Osteocyte (in vitro differentiated cells): ENCODE data around the gene TGFB3. TPM values are rescaled to one million over a fixed set of nuclear protein-coding genes. Genes with fewer than 3 reads are reported as not detected.

Experiments
- DNase-seq: peaks from one replicate; pipeline ENCODE4 v3.0.0; 2021; ENCODE audit warnings: mixed read lengths; ENCODE audit not compliant: unreplicated experiment; ENCODE audit errors: extremely low spot score
- H3K27ac Mint-ChIP-seq: one replicate; pipeline ENCODE4 v1.8.0; 2021; ENCODE audit warnings: mild to moderate bottlenecking, mixed read lengths; ENCODE audit not compliant: unreplicated experiment
- H3K27me3 Mint-ChIP-seq: one replicate; pipeline ENCODE4 v1.8.0; 2021; ENCODE audit warnings: mixed read lengths; ENCODE audit not compliant: unreplicated experiment
- H3K36me3 Mint-ChIP-seq: one replicate; pipeline ENCODE4 v1.8.0; 2021; ENCODE audit warnings: mixed read lengths; ENCODE audit not compliant: unreplicated experiment
- H3K4me1 Mint-ChIP-seq: one replicate; pipeline ENCODE4 v1.8.0; 2021; ENCODE audit warnings: mixed read lengths; ENCODE audit not compliant: unreplicated experiment
- H3K4me3 Mint-ChIP-seq: one replicate; pipeline ENCODE4 v1.8.0; 2021; ENCODE audit warnings: mild to moderate bottlenecking, moderate library complexity, mixed read lengths; ENCODE audit not compliant: unreplicated experiment
- H3K9me3 Mint-ChIP-seq: one replicate; pipeline ENCODE4 v1.8.0; 2021; ENCODE audit warnings: mixed read lengths; ENCODE audit not compliant: unreplicated experiment
- CTCF ChIP-seq: fragments of 200-600 bp; sonication (generic); IDR thresholded peaks from 2 replicates; pipeline ENCODE4 v1.5.0; 2021; ENCODE audit warnings: antibody characterized with exemption, mild to moderate bottlenecking, moderate library complexity
- total RNA-seq: library from RNA; stranded (reverse); gene quantifications from 2 replicates; pipeline ENCODE4 v1.2.1, GENCODE V29; 2021

Gene TGFB3
- total RNA-seq, 1 donor from 2014 or later: 176 TPM

- Mint-ChIP-seq H3K27me3 (no peaks in the 10 kb centered on the region), H3K36me3 (peaks cover 56% of the 10 kb centered on the region), H3K4me3 (no peak overlapping the region), H3K9me3 (peaks cover 12% of the 10 kb centered on the region), H3K27ac (no peak overlapping the region), H3K4me1 (peaks cover 2% of the 10 kb centered on the region)
- DNase-seq: no peak
- TF ChIP-seq CTCF: no peak
Observed at GRCh38 chr14:76007379-76007778, 25.6 kb upstream of the TGFB3 start.

- Mint-ChIP-seq H3K9me3 (peaks cover 12% of the 10 kb centered on the region), H3K36me3 (peaks cover 55% of the 10 kb centered on the region), H3K27me3 (no peaks in the 10 kb centered on the region)
Observed at GRCh38 chr14:76006253-76006652, 24.5 kb upstream of the TGFB3 start.

GRCh38 chr14:76002383-76002782, 20.6 kb upstream of the TGFB3 start:
- Mint-ChIP-seq H3K4me1 (no peaks in the 10 kb centered on the region), H3K27ac (no peak overlapping the region), H3K9me3 (peaks cover 12% of the 10 kb centered on the region), H3K36me3 (peaks cover 71% of the 10 kb centered on the region), H3K27me3 (no peaks in the 10 kb centered on the region), H3K4me3 (no peak overlapping the region)
- DNase-seq: no peak
- no peak for TF ChIP-seq CTCF

More at GRCh38 chr14:76006253-76006652, 24.5 kb upstream of the TGFB3 start:
- DNase-seq: no peak
- Mint-ChIP-seq H3K4me1 (no peaks in the 10 kb centered on the region), H3K4me3 (no peak overlapping the region), H3K27ac (no peak overlapping the region)
- no peak for TF ChIP-seq CTCF

GRCh38 chr14:75999511-76000190, 17.9 kb upstream of the TGFB3 start:
- Mint-ChIP-seq H3K27me3 (no peaks in the 10 kb centered on the region), H3K4me3 (no peak overlapping the region), H3K36me3 (peaks cover 53% of the 10 kb centered on the region), H3K9me3 (peaks cover 7% of the 10 kb centered on the region), H3K27ac (no peak overlapping the region), H3K4me1 (no peaks in the 10 kb centered on the region)
- DNase-seq: no peak
- no peak for TF ChIP-seq CTCF

- H3K27ac Mint-ChIP-seq: no peak overlapping the region
- H3K4me1 Mint-ChIP-seq: no peaks in the 10 kb centered on the region
- peaks cover 49% of the 10 kb centered on the region for H3K36me3 Mint-ChIP-seq
- H3K4me3 Mint-ChIP-seq: no peak overlapping the region
- no peaks in the 10 kb centered on the region for H3K9me3 Mint-ChIP-seq
- no peak for DNase-seq
- H3K27me3 Mint-ChIP-seq: no peaks in the 10 kb centered on the region
- no peak for TF ChIP-seq CTCF
Observed at GRCh38 chr14:75996488-75996887, 14.7 kb upstream of the TGFB3 start.
